ENCODE data around the gene C18orf63. TPM values are rescaled to one million over a fixed set of nuclear protein-coding genes. Genes with fewer than 3 reads are reported as not detected.
A peak's percentile ranks its signal among the peaks of the same experiment; 100 is the strongest.

Gene C18orf63
- total RNA-seq, 4 donors from 2014 or later: not detected

DNA sequence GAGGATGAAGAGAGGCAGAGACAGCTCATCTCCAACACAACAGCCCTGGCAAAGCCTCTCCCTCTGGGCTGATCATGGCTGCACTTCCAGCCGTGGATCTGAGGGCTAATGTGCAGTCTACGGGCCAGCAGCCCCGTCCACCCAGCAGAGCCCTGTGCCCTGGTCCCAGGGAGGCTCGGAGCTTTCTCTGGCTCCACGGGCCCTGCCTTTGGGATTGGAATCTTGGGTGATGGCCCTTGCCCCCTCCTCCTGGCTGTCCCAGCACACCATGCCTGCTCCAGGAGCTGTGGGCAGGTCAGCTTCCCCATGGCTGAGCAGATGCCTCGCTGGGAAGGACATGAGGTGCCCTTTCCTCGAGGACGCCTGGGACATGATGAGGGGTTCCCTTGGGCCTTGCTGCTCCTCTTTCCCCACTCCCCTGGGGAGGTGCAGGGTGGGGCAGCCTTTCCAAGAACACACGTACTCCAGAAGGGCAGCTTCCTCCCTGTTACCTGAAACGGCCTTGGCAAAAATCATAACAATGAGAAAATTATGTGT, 66.9 kb downstream of the C18orf63 start:
- Histone ChIP-seq H3K27ac (no peak overlapping the region), H3K36me3 (no peaks in the 10 kb centered on the region), H3K4me1 (no peaks in the 10 kb centered on the region), H3K4me3 (no peak overlapping the region), H3K27me3 (peaks cover 8% of the 10 kb centered on the region), H3K9me3 (no peaks in the 10 kb centered on the region)
- ATAC-seq: no peak
- 50 to 80% methylated on average over 2 of the region's 10 CpGs for WGBS, 2 donors (ENCODE audit: low coverage in 1 of 2)
- no peak for TF ChIP-seq EP300 (IDR thresholded peaks at IDR 0.05)
- TF ChIP-seq, protein P1, sequence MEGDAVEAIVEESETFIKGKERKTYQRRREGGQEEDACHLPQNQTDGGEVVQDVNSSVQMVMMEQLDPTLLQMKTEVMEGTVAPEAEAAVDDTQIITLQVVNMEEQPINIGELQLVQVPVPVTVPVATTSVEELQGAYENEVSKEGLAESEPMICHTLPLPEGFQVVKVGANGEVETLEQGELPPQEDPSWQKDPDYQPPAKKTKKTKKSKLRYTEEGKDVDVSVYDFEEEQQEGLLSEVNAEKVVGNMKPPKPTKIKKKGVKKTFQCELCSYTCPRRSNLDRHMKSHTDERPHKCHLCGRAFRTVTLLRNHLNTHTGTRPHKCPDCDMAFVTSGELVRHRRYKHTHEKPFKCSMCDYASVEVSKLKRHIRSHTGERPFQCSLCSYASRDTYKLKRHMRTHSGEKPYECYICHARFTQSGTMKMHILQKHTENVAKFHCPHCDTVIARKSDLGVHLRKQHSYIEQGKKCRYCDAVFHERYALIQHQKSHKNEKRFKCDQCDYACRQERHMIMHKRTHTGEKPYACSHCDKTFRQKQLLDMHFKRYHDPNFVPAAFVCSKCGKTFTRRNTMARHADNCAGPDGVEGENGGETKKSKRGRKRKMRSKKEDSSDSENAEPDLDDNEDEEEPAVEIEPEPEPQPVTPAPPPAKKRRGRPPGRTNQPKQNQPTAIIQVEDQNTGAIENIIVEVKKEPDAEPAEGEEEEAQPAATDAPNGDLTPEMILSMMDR (IDR thresholded peaks at IDR 0.05): no peak
- no peak for TF ChIP-seq POLR2A (IDR thresholded peaks at IDR 0.05)
- no peak for TF ChIP-seq POLR2AphosphoS5 (IDR thresholded peaks at IDR 0.05)

DNA sequence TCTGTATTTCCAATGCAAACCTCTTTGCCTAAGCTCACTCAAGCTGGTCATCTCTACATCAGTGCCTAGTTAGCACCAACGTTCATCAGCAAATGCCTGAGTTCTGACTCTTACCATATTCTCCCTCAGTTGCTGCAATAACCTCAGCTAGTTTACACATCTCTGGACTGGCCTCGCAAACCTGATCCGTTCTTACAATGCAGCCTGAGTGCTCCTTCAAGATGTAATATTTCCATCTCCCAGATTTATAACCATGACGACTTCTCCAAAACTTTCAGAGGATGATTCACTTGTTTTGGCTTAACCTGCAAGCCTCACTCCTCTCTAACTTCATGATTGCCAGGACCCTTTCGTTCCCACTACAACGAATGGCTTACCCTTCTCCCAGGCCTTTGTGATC, 71.7 kb downstream of the C18orf63 start:
- H3K4me3 ChIP-seq: no peak overlapping the region
- H3K27me3 ChIP-seq: peaks cover 14% of the 10 kb centered on the region
- H3K27ac ChIP-seq: no peak overlapping the region
- peak; percentile 72 for ATAC-seq
- H3K4me1 ChIP-seq: no peaks in the 10 kb centered on the region
- H3K36me3 ChIP-seq: no peaks in the 10 kb centered on the region
- H3K9me3 ChIP-seq: no peaks in the 10 kb centered on the region
- 40 to 48% methylated on average over 5 of the region's 6 CpGs for WGBS, 2 donors (ENCODE audit: low coverage in 1 of 2)
- TF ChIP-seq, protein P1 (IDR thresholded peaks at IDR 0.05): no peak
- no peak for TF ChIP-seq POLR2AphosphoS5 (IDR thresholded peaks at IDR 0.05)
- no peak for TF ChIP-seq EP300 (IDR thresholded peaks at IDR 0.05)
- TF ChIP-seq POLR2A (IDR thresholded peaks at IDR 0.05): no peak

DNA sequence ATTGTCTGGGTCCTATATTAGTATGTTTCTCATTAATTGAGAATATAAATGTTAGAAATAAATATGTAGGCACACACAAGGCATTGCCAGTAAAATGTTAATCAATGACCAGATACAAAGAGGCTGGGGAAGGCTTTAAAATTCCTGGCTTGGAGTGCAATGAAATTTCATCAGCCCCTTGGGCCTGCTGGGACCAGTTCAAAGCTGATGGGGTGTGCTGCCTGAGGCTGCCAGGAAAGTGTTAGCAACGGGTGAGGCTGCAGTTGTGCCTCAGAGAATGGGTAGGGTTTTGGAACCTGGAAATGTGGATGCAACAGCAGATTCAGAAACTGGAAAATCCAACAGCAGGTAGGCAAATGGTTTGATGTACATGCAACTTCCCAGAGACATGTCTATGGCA, 72.6 kb downstream of the C18orf63 start:
- H3K4me1 ChIP-seq: no peaks in the 10 kb centered on the region
- H3K27me3 ChIP-seq: peaks cover 11% of the 10 kb centered on the region
- H3K27ac ChIP-seq: no peak overlapping the region
- H3K4me3 ChIP-seq: no peak overlapping the region
- ATAC-seq: no peak
- no peaks in the 10 kb centered on the region for H3K9me3 ChIP-seq
- TF ChIP-seq POLR2A (IDR thresholded peaks at IDR 0.05) (no peak), EP300 (IDR thresholded peaks at IDR 0.05) (no peak), POLR2AphosphoS5 (IDR thresholded peaks at IDR 0.05) (no peak)
- TF ChIP-seq, protein P1 (IDR thresholded peaks at IDR 0.05): no peak
- 63 to 86% methylated on average over 1 of the region's 1 CpG for WGBS, 2 donors (ENCODE audit: low coverage in 1 of 2)
- H3K36me3 ChIP-seq: no peaks in the 10 kb centered on the region

DNA sequence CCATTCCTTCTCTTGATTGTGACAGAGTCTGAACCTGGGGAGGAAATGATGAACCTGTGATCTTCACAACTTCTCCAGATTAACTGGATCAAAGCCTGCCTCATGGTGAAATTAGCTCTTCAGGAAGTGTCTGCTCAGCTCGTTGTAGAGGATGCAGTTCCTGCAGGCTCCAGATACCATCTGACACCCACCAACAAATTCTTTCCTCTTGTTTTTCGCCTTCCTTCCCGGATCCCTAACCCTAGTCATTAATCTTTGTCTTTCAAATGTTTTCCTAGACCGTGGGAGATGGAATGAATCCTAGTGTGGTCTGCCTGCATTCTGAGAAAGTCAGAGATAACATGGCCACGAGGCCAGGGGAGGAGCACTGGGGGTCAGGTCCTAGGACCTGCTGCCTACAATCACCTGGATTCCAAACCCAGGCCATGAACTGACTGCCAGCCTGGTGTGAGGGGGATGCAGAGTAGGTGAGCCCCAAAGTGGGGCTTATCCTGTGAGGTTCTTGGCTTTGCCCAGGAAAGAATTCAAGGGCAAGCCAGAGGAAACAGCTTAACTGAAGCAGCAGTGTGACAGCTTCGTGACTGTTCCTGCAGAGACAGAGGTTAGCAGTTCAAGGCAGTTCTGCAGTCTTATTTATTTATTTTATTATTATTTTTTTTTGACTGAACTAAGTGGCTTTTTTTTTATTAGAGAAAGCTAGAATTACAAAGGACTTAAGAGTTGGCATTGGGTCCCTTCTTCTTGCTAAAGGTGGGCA, 73.7 kb downstream of the C18orf63 start:
- Histone ChIP-seq H3K9me3 (no peaks in the 10 kb centered on the region), H3K36me3 (no peaks in the 10 kb centered on the region), H3K4me3 (no peak overlapping the region), H3K27me3 (peaks cover 11% of the 10 kb centered on the region), H3K4me1 (no peaks in the 10 kb centered on the region), H3K27ac (no peak overlapping the region)
- WGBS, 2 donors (ENCODE audit: low coverage in 1 of 2): 45 to 68% methylated on average over 4 to 5 of the region's 6 CpGs
- ATAC-seq: no peak
- TF ChIP-seq, protein P1 (IDR thresholded peaks at IDR 0.05): no peak
- TF ChIP-seq POLR2A (IDR thresholded peaks at IDR 0.05) (no peak), EP300 (IDR thresholded peaks at IDR 0.05) (no peak), POLR2AphosphoS5 (IDR thresholded peaks at IDR 0.05) (no peak)

- no peak overlapping the region for H3K4me3 ChIP-seq
- no peak for ATAC-seq
- TF ChIP-seq, protein P1 (IDR thresholded peaks at IDR 0.05): no peak
- TF ChIP-seq POLR2AphosphoS5 (IDR thresholded peaks at IDR 0.05) (no peak), EP300 (IDR thresholded peaks at IDR 0.05) (no peak), POLR2A (IDR thresholded peaks at IDR 0.05) (no peak)
- 87% methylated on average over 12 of the region's 20 CpGs; no CpG with 5 or more reads in 1 of the 2 donors for whole genome bisulfite sequencing, 2 donors (ENCODE audit: low coverage in 1 of 2)
- peaks cover 11% of the 10 kb centered on the region for H3K27me3 ChIP-seq
- H3K36me3 ChIP-seq: no peaks in the 10 kb centered on the region
- H3K27ac ChIP-seq: no peak overlapping the region
- H3K4me1 ChIP-seq: no peaks in the 10 kb centered on the region
- H3K9me3 ChIP-seq: no peaks in the 10 kb centered on the region
Observed at GRCh38 chr18:74389991-74390390, 74.4 kb downstream of the C18orf63 start.
